Gastrocnemius medialis (tissue), 4 donors: ENCODE measurements around the gene CNTN4.

Experiments used
- CTCF ChIP-seq, 5 experiments: fragments of 450-650 bp in 3 of 5; fragments of 200-600 bp in 2 of 5; sonication (generic) in 2 of 5; IDR thresholded peaks in 4 of 5; conservative IDR thresholded peaks in 1 of 5; 1 replicate in 4 of 5; 2 replicates in 1 of 5; pipeline ENCODE4 v1.5.1; 2016 to 2019; ENCODE audit warnings: antibody characterized with exemption in 5 of 5, mild to moderate bottlenecking in 3 of 5, moderate library complexity in 3 of 5
- POLR2A ChIP-seq, 2 donors: fragments of 450-650 bp; IDR thresholded peaks; one replicate each; pipeline ENCODE4 v1.6.1; 2017; ENCODE audit warnings: antibody characterized with exemption in 2 of 2, mild to moderate bottlenecking in 2 of 2, moderate library complexity in 2 of 2

- TF ChIP-seq CTCF (IDR thresholded peaks at IDR 0.05 in 4 of 5, conservative IDR thresholded peaks at IDR 0.05 in 1 of 5) (no peak), POLR2A (IDR thresholded peaks at IDR 0.05) (no peak)
These were observed 271.7 kb downstream of the CNTN4 start for GRCh38 chr3:2370317-2370716.
